Measurements from ENCODE around the gene PDCD1.
"Not testable (repeated sequence)": the region's sequence is repeated elsewhere in the genome, so short reads cannot be mapped to it uniquely, and the experiment has no call there.

Gene PDCD1

DNA sequence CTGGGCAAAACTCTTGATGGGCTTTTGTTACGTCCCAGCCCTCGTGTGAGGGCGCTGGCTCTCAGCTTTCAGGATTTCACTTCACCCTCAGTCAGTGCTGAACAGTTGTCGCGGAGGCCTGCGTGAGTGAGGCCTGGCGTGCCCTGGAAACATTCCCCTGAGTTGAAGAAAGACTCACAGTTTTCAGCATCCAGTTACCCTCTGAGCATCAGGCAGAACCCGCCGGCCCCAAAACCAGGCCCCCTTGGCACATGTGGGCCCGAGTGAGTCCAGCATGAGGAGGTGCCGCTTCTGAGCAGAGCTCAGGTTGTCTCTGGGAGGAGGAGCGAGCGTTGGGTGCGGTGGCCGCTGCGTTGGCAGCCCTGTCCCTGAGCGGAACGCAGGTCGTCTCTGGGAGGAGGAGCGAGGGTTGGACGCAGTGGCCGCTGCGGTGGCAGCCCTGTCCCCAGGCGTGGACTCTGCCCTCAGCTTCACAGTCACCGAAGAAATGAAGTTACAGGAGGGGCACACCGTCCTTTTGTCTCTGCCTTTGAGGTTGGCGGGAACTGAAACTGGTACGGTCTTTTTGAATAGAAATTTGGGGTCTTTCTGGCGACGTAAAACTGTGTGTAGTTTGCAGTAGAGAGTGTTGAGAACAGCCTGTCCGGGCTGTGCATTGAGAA, 49.8 kb downstream of the PDCD1 start, which contains the start of gene NEU4:
Gene NEU4 (plus strand): TSS at position 473 of the 662 bp plus-strand sequence. CDS start 5,292 bp downstream, outside the sequence.
- Histone ChIP-seq H3K4me3 (replicated peaks; ENCODE audit: insufficient read depth, low read length) (no peak within 1 kb of the TSS), H3K27me3 (ENCODE audit: insufficient read depth, poor library complexity, severe bottlenecking) (peaks cover 10% of the 10 kb centered on the region), H3K27ac (replicated peaks) (no peak within 1 kb of the TSS)
- TF ChIP-seq POLR2AphosphoS5 (IDR thresholded peaks at IDR 0.05; ENCODE audit: low read depth), result no peak
- no peak for TF ChIP-seq SPI1 (IDR thresholded peaks at IDR 0.05; ENCODE audit: borderline replicate concordance, low read depth)
- TF ChIP-seq, protein P1, sequence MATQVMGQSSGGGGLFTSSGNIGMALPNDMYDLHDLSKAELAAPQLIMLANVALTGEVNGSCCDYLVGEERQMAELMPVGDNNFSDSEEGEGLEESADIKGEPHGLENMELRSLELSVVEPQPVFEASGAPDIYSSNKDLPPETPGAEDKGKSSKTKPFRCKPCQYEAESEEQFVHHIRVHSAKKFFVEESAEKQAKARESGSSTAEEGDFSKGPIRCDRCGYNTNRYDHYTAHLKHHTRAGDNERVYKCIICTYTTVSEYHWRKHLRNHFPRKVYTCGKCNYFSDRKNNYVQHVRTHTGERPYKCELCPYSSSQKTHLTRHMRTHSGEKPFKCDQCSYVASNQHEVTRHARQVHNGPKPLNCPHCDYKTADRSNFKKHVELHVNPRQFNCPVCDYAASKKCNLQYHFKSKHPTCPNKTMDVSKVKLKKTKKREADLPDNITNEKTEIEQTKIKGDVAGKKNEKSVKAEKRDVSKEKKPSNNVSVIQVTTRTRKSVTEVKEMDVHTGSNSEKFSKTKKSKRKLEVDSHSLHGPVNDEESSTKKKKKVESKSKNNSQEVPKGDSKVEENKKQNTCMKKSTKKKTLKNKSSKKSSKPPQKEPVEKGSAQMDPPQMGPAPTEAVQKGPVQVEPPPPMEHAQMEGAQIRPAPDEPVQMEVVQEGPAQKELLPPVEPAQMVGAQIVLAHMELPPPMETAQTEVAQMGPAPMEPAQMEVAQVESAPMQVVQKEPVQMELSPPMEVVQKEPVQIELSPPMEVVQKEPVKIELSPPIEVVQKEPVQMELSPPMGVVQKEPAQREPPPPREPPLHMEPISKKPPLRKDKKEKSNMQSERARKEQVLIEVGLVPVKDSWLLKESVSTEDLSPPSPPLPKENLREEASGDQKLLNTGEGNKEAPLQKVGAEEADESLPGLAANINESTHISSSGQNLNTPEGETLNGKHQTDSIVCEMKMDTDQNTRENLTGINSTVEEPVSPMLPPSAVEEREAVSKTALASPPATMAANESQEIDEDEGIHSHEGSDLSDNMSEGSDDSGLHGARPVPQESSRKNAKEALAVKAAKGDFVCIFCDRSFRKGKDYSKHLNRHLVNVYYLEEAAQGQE (IDR thresholded peaks at IDR 0.05; ENCODE audit: insufficient replicate concordance, low read depth), result no peak
- no peak for TF ChIP-seq GABPA (IDR thresholded peaks at IDR 0.05; ENCODE audit: low read depth)
- no peak for TF ChIP-seq CTCF (IDR thresholded peaks at IDR 0.05; ENCODE audit: insufficient read depth, low read length)
- no peak for DNase-seq (ENCODE audit: low read depth in 1 of 2, low spot score in 1 of 2)

GRCh38 chr2:241808051-241808720, 50.5 kb downstream of the PDCD1 start:
- Histone ChIP-seq H3K27me3 (ENCODE audit: insufficient read depth, poor library complexity, severe bottlenecking) (peaks cover 13% of the 10 kb centered on the region), H3K27ac (replicated peaks) (no peak overlapping the region), H3K4me3 (replicated peaks; ENCODE audit: insufficient read depth, low read length) (no peak overlapping the region)
- no peak for DNase-seq (ENCODE audit: low read depth in 1 of 2, low spot score in 1 of 2)
- TF ChIP-seq GABPA (IDR thresholded peaks at IDR 0.05; ENCODE audit: low read depth), result no peak
- TF ChIP-seq POLR2AphosphoS5 (IDR thresholded peaks at IDR 0.05; ENCODE audit: low read depth), result no peak
- no peak for TF ChIP-seq CTCF (IDR thresholded peaks at IDR 0.05; ENCODE audit: insufficient read depth, low read length)
- TF ChIP-seq, protein P1 (IDR thresholded peaks at IDR 0.05; ENCODE audit: insufficient replicate concordance, low read depth), result no peak

GRCh38 chr2:241806217-241806616, 52.5 kb downstream of the PDCD1 start:
- not testable (repeated sequence) for H3K4me3 ChIP-seq (replicated peaks; ENCODE audit: insufficient read depth, low read length); H3K27ac ChIP-seq (replicated peaks); DNase-seq (ENCODE audit: low read depth in 1 of 2, low spot score in 1 of 2)
- peaks cover 19% of the 10 kb centered on the region for H3K27me3 ChIP-seq (ENCODE audit: insufficient read depth, poor library complexity, severe bottlenecking)

GRCh38 chr2:241804326-241805229, 54.1 kb downstream of the PDCD1 start:
- Histone ChIP-seq H3K27ac (replicated peaks) (no peak overlapping the region), H3K27me3 (ENCODE audit: insufficient read depth, poor library complexity, severe bottlenecking) (peaks cover 19% of the 10 kb centered on the region), H3K4me3 (replicated peaks; ENCODE audit: insufficient read depth, low read length) (peak overlapping the region; percentile 40)
- peak in 1 of 2 experiments; percentile 28 for DNase-seq (ENCODE audit: low read depth in 1 of 2, low spot score in 1 of 2)
- TF ChIP-seq GABPA (IDR thresholded peaks at IDR 0.05; ENCODE audit: low read depth) (no peak), POLR2AphosphoS5 (IDR thresholded peaks at IDR 0.05; ENCODE audit: low read depth) (no peak), SPI1 (IDR thresholded peaks at IDR 0.05; ENCODE audit: borderline replicate concordance, low read depth) (no peak), CTCF (IDR thresholded peaks at IDR 0.05; ENCODE audit: insufficient read depth, low read length) (no peak)
- TF ChIP-seq, protein P1 (IDR thresholded peaks at IDR 0.05; ENCODE audit: insufficient replicate concordance, low read depth), result no peak

Measured in HL-60 (cell line).